ENCODE results near the gene ST7.

The ST7 gene

DNA sequence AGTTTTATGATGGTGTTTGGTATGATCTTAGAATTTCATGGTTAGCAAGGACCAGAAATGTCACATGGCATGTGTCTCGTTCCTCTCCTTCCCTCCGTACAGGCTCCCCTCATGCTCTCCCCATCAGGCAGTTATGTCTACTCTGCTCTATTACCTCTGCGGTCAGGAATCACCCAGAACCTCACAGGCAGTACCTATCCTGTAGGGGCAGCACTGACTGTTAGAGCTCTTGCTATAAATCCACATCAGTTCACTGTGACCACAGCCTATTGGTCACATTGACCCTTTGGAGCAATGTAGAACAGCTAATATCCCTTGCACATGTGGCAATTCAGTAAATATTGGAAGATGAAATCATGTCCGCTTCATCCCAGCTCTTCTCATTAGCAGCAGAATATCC is 217.8 kb downstream of the ST7 start:
- no peak overlapping the region for H3K9ac ChIP-seq (ENCODE audit: low read depth, low read length, poor library complexity, severe bottlenecking)
- H3K9me2 ChIP-seq (replicated peaks; ENCODE audit: low read depth, low read length) = no peaks in the 10 kb centered on the region
- no peak overlapping the region for H3K4me3 ChIP-seq (ENCODE audit: low read length, poor library complexity, severe bottlenecking)
- H4K20me1 ChIP-seq (ENCODE audit: insufficient read depth, low read length, poor library complexity, severe bottlenecking) = no peaks in the 10 kb centered on the region
- TF ChIP-seq, protein P1, sequence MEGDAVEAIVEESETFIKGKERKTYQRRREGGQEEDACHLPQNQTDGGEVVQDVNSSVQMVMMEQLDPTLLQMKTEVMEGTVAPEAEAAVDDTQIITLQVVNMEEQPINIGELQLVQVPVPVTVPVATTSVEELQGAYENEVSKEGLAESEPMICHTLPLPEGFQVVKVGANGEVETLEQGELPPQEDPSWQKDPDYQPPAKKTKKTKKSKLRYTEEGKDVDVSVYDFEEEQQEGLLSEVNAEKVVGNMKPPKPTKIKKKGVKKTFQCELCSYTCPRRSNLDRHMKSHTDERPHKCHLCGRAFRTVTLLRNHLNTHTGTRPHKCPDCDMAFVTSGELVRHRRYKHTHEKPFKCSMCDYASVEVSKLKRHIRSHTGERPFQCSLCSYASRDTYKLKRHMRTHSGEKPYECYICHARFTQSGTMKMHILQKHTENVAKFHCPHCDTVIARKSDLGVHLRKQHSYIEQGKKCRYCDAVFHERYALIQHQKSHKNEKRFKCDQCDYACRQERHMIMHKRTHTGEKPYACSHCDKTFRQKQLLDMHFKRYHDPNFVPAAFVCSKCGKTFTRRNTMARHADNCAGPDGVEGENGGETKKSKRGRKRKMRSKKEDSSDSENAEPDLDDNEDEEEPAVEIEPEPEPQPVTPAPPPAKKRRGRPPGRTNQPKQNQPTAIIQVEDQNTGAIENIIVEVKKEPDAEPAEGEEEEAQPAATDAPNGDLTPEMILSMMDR (conservative IDR thresholded peaks at IDR 0.05; ENCODE audit: low read length) = no peak; the same call in 1 of the 2 replicates
- TF ChIP-seq EZH2phosphoT487 (IDR thresholded peaks at IDR 0.05; ENCODE audit: borderline replicate concordance) = no peak
- no peak overlapping the region for H3K4me2 ChIP-seq (ENCODE audit: low read depth, low read length, poor library complexity, severe bottlenecking)
- no peaks in the 10 kb centered on the region for H3K9me3 ChIP-seq (ENCODE audit: insufficient read depth, low read depth, low read length)
- no peaks in the 10 kb centered on the region for H3K36me3 ChIP-seq (ENCODE audit: insufficient read depth, low read length)
- H3K79me2 ChIP-seq (ENCODE audit: insufficient read depth, low read length) = no peaks in the 10 kb centered on the region
- H3F3A ChIP-seq (ENCODE audit: low read depth) = no peaks in the 10 kb centered on the region
- no peaks in the 10 kb centered on the region for H3K4me1 ChIP-seq (ENCODE audit: insufficient read depth, low read length, poor library complexity, severe bottlenecking)
- no peaks in the 10 kb centered on the region for H3K27me3 ChIP-seq (ENCODE audit: insufficient read depth, low read length, poor library complexity, severe bottlenecking)
- no peak overlapping the region for H2AFZ ChIP-seq (ENCODE audit: low read length)

DNA sequence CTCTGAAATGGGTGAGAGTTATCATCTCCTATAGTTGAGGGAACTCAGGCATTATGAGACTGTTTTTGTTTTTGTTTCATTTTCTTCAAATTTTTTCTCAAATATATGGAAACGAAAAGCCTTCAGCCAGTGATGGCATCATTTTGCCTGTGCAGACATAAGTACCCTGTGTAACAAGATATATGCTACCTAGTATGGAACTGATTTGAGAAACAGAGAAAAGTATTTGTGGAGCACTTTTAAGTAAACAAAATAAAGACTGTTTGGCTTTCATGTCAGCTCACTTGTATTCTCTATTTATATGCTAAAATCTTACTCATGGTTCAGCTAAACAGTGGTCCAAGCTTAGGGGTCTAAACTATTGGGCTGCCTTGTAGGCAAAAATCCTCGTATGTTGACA is 219.0 kb downstream of the ST7 start:
- H3K4me1 ChIP-seq (ENCODE audit: insufficient read depth, low read length, poor library complexity, severe bottlenecking) = no peaks in the 10 kb centered on the region
- no peak overlapping the region for H3K4me2 ChIP-seq (ENCODE audit: low read depth, low read length, poor library complexity, severe bottlenecking)
- H3K9me3 ChIP-seq (ENCODE audit: insufficient read depth, low read depth, low read length) = no peaks in the 10 kb centered on the region
- H3K9me2 ChIP-seq (replicated peaks; ENCODE audit: low read depth, low read length) = no peaks in the 10 kb centered on the region
- H3K27me3 ChIP-seq (ENCODE audit: insufficient read depth, low read length, poor library complexity, severe bottlenecking) = no peaks in the 10 kb centered on the region
- H4K20me1 ChIP-seq (ENCODE audit: insufficient read depth, low read length, poor library complexity, severe bottlenecking) = no peaks in the 10 kb centered on the region
- H3K79me2 ChIP-seq (ENCODE audit: insufficient read depth, low read length) = no peaks in the 10 kb centered on the region
- TF ChIP-seq, protein P1 (conservative IDR thresholded peaks at IDR 0.05; ENCODE audit: low read length) = no peak
- TF ChIP-seq EZH2phosphoT487 (IDR thresholded peaks at IDR 0.05; ENCODE audit: borderline replicate concordance) = no peak
- no peak overlapping the region for H3K4me3 ChIP-seq (ENCODE audit: low read length, poor library complexity, severe bottlenecking)
- H3K9ac ChIP-seq (ENCODE audit: low read depth, low read length, poor library complexity, severe bottlenecking) = no peak overlapping the region
- no peaks in the 10 kb centered on the region for H3F3A ChIP-seq (ENCODE audit: low read depth)
- H2AFZ ChIP-seq (ENCODE audit: low read length) = no peak overlapping the region
- H3K36me3 ChIP-seq (ENCODE audit: insufficient read depth, low read length) = no peaks in the 10 kb centered on the region

DNA sequence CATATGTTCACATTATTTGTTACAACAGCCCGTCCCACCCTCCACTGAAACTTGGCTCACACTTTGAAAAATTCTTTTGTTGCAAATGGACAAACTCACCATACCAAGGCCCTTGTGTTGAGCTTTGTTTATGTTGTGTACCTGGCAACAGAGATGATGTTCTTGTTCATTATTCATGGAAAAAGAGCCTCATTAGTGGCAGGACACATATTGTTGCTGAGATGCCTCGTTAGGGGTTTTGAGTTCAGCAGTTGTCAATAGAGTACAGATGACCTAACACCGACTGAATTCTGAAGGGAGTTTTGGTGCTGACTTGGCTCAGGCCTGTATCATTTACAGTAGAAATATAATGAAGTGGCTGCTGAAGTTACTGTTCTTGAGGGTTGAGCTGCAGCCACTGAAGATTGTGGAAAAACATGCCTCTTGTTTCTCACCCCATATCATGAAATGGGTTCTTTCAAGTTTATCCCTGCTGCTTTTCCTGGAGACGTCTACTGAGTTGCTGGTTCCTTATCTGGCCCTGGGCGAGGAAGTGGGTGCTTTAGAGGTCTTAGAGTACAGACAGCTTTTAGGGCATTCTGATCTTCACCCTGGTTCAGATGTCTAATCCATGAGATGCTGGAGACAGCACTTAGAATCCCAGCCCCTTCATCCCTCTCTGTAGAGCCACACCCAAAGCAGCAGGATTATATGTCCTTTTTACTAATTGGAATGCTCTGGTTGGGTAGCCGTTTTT is 219.9 kb downstream of the ST7 start:
- Histone ChIP-seq H3K9me2 (replicated peaks; ENCODE audit: low read depth, low read length) (no peaks in the 10 kb centered on the region), H3K9ac (ENCODE audit: low read depth, low read length, poor library complexity, severe bottlenecking) (no peak overlapping the region), H3K4me1 (ENCODE audit: insufficient read depth, low read length, poor library complexity, severe bottlenecking) (no peaks in the 10 kb centered on the region), H3K79me2 (ENCODE audit: insufficient read depth, low read length) (no peaks in the 10 kb centered on the region), H3K4me3 (ENCODE audit: low read length, poor library complexity, severe bottlenecking) (no peak overlapping the region), H3K4me2 (ENCODE audit: low read depth, low read length, poor library complexity, severe bottlenecking) (no peak overlapping the region), H3K27me3 (ENCODE audit: insufficient read depth, low read length, poor library complexity, severe bottlenecking) (no peaks in the 10 kb centered on the region), H3K36me3 (ENCODE audit: insufficient read depth, low read length) (no peaks in the 10 kb centered on the region), H3F3A (ENCODE audit: low read depth) (no peaks in the 10 kb centered on the region), H3K9me3 (ENCODE audit: insufficient read depth, low read depth, low read length) (no peaks in the 10 kb centered on the region), H4K20me1 (ENCODE audit: insufficient read depth, low read length, poor library complexity, severe bottlenecking) (no peaks in the 10 kb centered on the region), H2AFZ (ENCODE audit: low read length) (no peak overlapping the region)
- TF ChIP-seq, protein P1 (conservative IDR thresholded peaks at IDR 0.05; ENCODE audit: low read length) = no peak
- TF ChIP-seq EZH2phosphoT487 (IDR thresholded peaks at IDR 0.05; ENCODE audit: borderline replicate concordance) = no peak
